GM23248 (cell line): ENCODE measurements around the gene SDC3.

ENCODE experiments used
- EZH2 ChIP-seq: fragments of 200-600 bp; sonication (generic); IDR thresholded peaks from 2 replicates; pipeline ENCODE4 v1.6.1; 2018; ENCODE audit warnings: antibody characterized with exemption, mild to moderate bottlenecking; ENCODE audit not compliant: insufficient read depth, poor library complexity, severe bottlenecking
- EZH2phosphoT487 ChIP-seq: fragments of 200-600 bp; sonication (generic); IDR thresholded peaks from 2 replicates; pipeline ENCODE4 v1.6.1; 2018; ENCODE audit warnings: antibody characterized with exemption, moderate library complexity, mild to moderate bottlenecking, low read depth; ENCODE audit not compliant: insufficient read depth

GRCh38 chr1:30874176-30874575 is 34.4 kb downstream of the SDC3 start:
- TF ChIP-seq EZH2phosphoT487, result no peak
- no peak for TF ChIP-seq EZH2
